Vagina (tissue), 2 donors: ENCODE data around the gene LPXN. TPM values are rescaled to one million over a fixed set of nuclear protein-coding genes. Genes with fewer than 3 reads are reported as not detected.

Experiments used
- DNase-seq, 2 donors: peaks; one replicate each; pipeline ENCODE4 v3.0.0-alpha.2; 2017; ENCODE audit errors: extremely low spot score in 2 of 2
- H3K27ac ChIP-seq: fragments of 200-600 bp; sonication (generic); one replicate; pipeline ENCODE4 v1.5.1; 2019
- H3K27me3 ChIP-seq: fragments of 200-600 bp; sonication (generic); one replicate; pipeline ENCODE4 v1.5.1; 2019
- H3K36me3 ChIP-seq, 2 donors: fragments of 200-600 bp; sonication (generic); one replicate each; pipeline ENCODE4 v1.5.1; 2017 to 2019
- H3K4me1 ChIP-seq: fragments of 200-600 bp; sonication (generic); one replicate; pipeline ENCODE4 v1.5.1; 2019
- H3K4me3 ChIP-seq, 2 donors: fragments of 200-600 bp; sonication (generic); 1 replicate in 1 of 2; 2 replicates in 1 of 2; pipeline ENCODE4 v1.5.1; 2016 to 2019
- H3K9me3 ChIP-seq: fragments of 200-600 bp; sonication (generic); one replicate; pipeline ENCODE4 v1.5.1; 2019
- CTCF ChIP-seq, 3 experiments: fragments of 450-650 bp in 2 of 3; fragments of 200-600 bp in 1 of 3; sonication (generic) in 1 of 3; IDR thresholded peaks; one replicate each; pipeline ENCODE4 v1.5.1; 2017 to 2019; ENCODE audit warnings: antibody characterized with exemption in 3 of 3, mild to moderate bottlenecking in 2 of 3, moderate library complexity in 2 of 3
- POLR2A ChIP-seq, 2 donors: fragments of 450-650 bp; IDR thresholded peaks; one replicate each; pipeline ENCODE4 v1.6.1; 2017; ENCODE audit warnings: antibody characterized with exemption in 2 of 2, mild to moderate bottlenecking in 2 of 2, moderate library complexity in 2 of 2
- POLR2AphosphoS5 ChIP-seq, 2 donors: sonication (generic); formaldehyde crosslinking; IDR thresholded peaks; one replicate each; pipeline ENCODE4 v1.9.0; 2017; ENCODE audit warnings: antibody characterized with exemption in 2 of 2, mild to moderate bottlenecking in 2 of 2, low read depth in 1 of 2; ENCODE audit not compliant: insufficient read depth in 1 of 2
- intact Hi-C: fragments of 100-400 bp; cut with DNase I; formaldehyde crosslinking; loops from one replicate; pipeline ENCODE4 v1.15.1; 2023
- total RNA-seq: library from RNA; depleted of rRNA; stranded (reverse); fragments of >200 nt; gene quantifications from one replicate; pipeline ENCODE4 v1.2.3, GENCODE V29; 2016

Gene LPXN
- total RNA-seq, 1 donor from 2014 or later, result 24.3 TPM

- H3K4me3 ChIP-seq, result no peak within 1 kb of the TSS
- no peaks in the 10 kb centered on the region for H3K36me3 ChIP-seq
- H3K4me1 ChIP-seq, result no peaks in the 10 kb centered on the region
- intact Hi-C loops, result no loop called here
- no peak for DNase-seq
- no peak within 1 kb of the TSS for H3K27ac ChIP-seq
- H3K27me3 ChIP-seq, result no peaks in the 10 kb centered on the region
- no peaks in the 10 kb centered on the region for H3K9me3 ChIP-seq
- TF ChIP-seq POLR2AphosphoS5 (IDR thresholded peaks at IDR 0.05; ENCODE audit: insufficient read depth in 1 of 2, low read depth in 1 of 2), result no peak
- TF ChIP-seq POLR2A (IDR thresholded peaks at IDR 0.05), result no peak
- TF ChIP-seq CTCF (IDR thresholded peaks at IDR 0.05), result no peak
These were observed 67.7 kb downstream of the LPXN start, which contains the start of gene OR5B21 for GRCh38 chr11:58508005-58508404. Gene OR5B21 (minus strand): TSS chr11:58508105. CDS start chr11:58508105, 0 bp downstream.

- TF ChIP-seq POLR2A (IDR thresholded peaks at IDR 0.05) (no peak), POLR2AphosphoS5 (IDR thresholded peaks at IDR 0.05; ENCODE audit: insufficient read depth in 1 of 2, low read depth in 1 of 2) (no peak), CTCF (IDR thresholded peaks at IDR 0.05) (no peak)
These were observed 68.3 kb downstream of the LPXN start for GRCh38 chr11:58507355-58507754.

GRCh38 chr11:58506935-58507334, 68.7 kb downstream of the LPXN start:
- TF ChIP-seq POLR2AphosphoS5 (IDR thresholded peaks at IDR 0.05; ENCODE audit: insufficient read depth in 1 of 2, low read depth in 1 of 2), result no peak
- no peak for TF ChIP-seq POLR2A (IDR thresholded peaks at IDR 0.05)
- TF ChIP-seq CTCF (IDR thresholded peaks at IDR 0.05), result no peak
- intact Hi-C loops, result no loop called here
- H3K36me3 ChIP-seq, result no peaks in the 10 kb centered on the region
- no peak for DNase-seq
- H3K4me1 ChIP-seq, result no peaks in the 10 kb centered on the region
- no peaks in the 10 kb centered on the region for H3K9me3 ChIP-seq
- H3K27ac ChIP-seq, result no peak overlapping the region
- H3K27me3 ChIP-seq, result no peaks in the 10 kb centered on the region
- no peak overlapping the region for H3K4me3 ChIP-seq

More at GRCh38 chr11:58507355-58507754, 68.3 kb downstream of the LPXN start:
- Histone ChIP-seq H3K36me3 (no peaks in the 10 kb centered on the region), H3K9me3 (no peaks in the 10 kb centered on the region), H3K4me1 (no peaks in the 10 kb centered on the region), H3K4me3 (no peak overlapping the region), H3K27me3 (no peaks in the 10 kb centered on the region), H3K27ac (no peak overlapping the region)
- intact Hi-C loops, result no loop called here
- no peak for DNase-seq

- H3K36me3 ChIP-seq, result no peaks in the 10 kb centered on the region
- H3K9me3 ChIP-seq, result no peaks in the 10 kb centered on the region
- no peak for DNase-seq
- H3K27me3 ChIP-seq, result no peaks in the 10 kb centered on the region
- no peaks in the 10 kb centered on the region for H3K4me1 ChIP-seq
- H3K4me3 ChIP-seq, result no peak overlapping the region
- intact Hi-C loops, result no loop called here
- H3K27ac ChIP-seq, result no peak overlapping the region
- TF ChIP-seq POLR2AphosphoS5 (IDR thresholded peaks at IDR 0.05; ENCODE audit: insufficient read depth in 1 of 2, low read depth in 1 of 2), result no peak
These were observed 69.8 kb downstream of the LPXN start for GRCh38 chr11:58505849-58506248.

GRCh38 chr11:58504232-58504631, 71.4 kb downstream of the LPXN start:
- intact Hi-C loops, result no loop called here

More at GRCh38 chr11:58504232-58504631, 71.4 kb downstream of the LPXN start:
- no peak overlapping the region for H3K4me3 ChIP-seq
- H3K4me1 ChIP-seq, result no peaks in the 10 kb centered on the region
- no peak overlapping the region for H3K27ac ChIP-seq
- no peaks in the 10 kb centered on the region for H3K27me3 ChIP-seq
- no peaks in the 10 kb centered on the region for H3K9me3 ChIP-seq
- no peaks in the 10 kb centered on the region for H3K36me3 ChIP-seq
- TF ChIP-seq CTCF (IDR thresholded peaks at IDR 0.05), result no peak
- TF ChIP-seq POLR2AphosphoS5 (IDR thresholded peaks at IDR 0.05; ENCODE audit: insufficient read depth in 1 of 2, low read depth in 1 of 2), result no peak
- no peak for TF ChIP-seq POLR2A (IDR thresholded peaks at IDR 0.05)
- DNase-seq, result no peak
